ACC112 (cell line): ENCODE measurements around the gene CPEB4.

Experiments used
- H2AFZ ChIP-seq: fragments of 200-600 bp; sonication (generic); one replicate; pipeline ENCODE4 v1.6.0; 2017; ENCODE audit warnings: antibody characterized with exemption, low read length; ENCODE audit not compliant: unreplicated experiment
- H3K27ac ChIP-seq: fragments of 200-600 bp; sonication (generic); 2 replicates; pipeline ENCODE4 v1.5.1; 2014; ENCODE audit warnings: low read depth, mild to moderate bottlenecking, antibody characterized with exemption, low read length, moderate library complexity
- H3K27me3 ChIP-seq: fragments of 200-600 bp; sonication (generic); 2 replicates; pipeline ENCODE4 v1.6.1; 2014; ENCODE audit warnings: mild to moderate bottlenecking, antibody characterized with exemption, low read length, moderate library complexity, mixed read lengths; ENCODE audit not compliant: insufficient read depth
- H3K36me3 ChIP-seq: fragments of 200-600 bp; sonication (generic); 2 replicates; pipeline ENCODE4 v1.6.1; 2016; ENCODE audit warnings: mild to moderate bottlenecking, antibody characterized with exemption, low read length, moderate library complexity, mixed read lengths; ENCODE audit not compliant: insufficient read depth
- H3K4me1 ChIP-seq: fragments of 200-600 bp; sonication (generic); one replicate; pipeline ENCODE4 v1.6.1; 2016; ENCODE audit warnings: low read length, mixed read lengths; ENCODE audit not compliant: insufficient read depth, unreplicated experiment, control insufficient read depth
- H3K4me3 ChIP-seq: fragments of 200-600 bp; sonication (generic); 2 replicates; pipeline ENCODE4 v1.5.1; 2014; ENCODE audit warnings: mild to moderate bottlenecking, low read depth, low read length
- H3K79me2 ChIP-seq: fragments of 200-600 bp; sonication (generic); one replicate; pipeline ENCODE4 v1.6.0; 2016; ENCODE audit warnings: low read length; ENCODE audit not compliant: control insufficient read depth, unreplicated experiment, insufficient read depth

The CPEB4 gene

GRCh38 chr5:173928871-173929574 is 40.9 kb downstream of the CPEB4 start:
- H3K36me3 ChIP-seq, result peaks cover 6% of the 10 kb centered on the region
- no peak overlapping the region for H3K27ac ChIP-seq
- no peak overlapping the region for H3K4me3 ChIP-seq
- peaks cover 18% of the 10 kb centered on the region for H3K4me1 ChIP-seq
- H3K27me3 ChIP-seq, result no peaks in the 10 kb centered on the region
- no peak overlapping the region for H2AFZ ChIP-seq
- peaks cover 11% of the 10 kb centered on the region for H3K79me2 ChIP-seq

- no peak overlapping the region for H3K27ac ChIP-seq
These were observed 44.6 kb downstream of the CPEB4 start for GRCh38 chr5:173932695-173933139.

GRCh38 chr5:173933901-173934300 is 45.8 kb downstream of the CPEB4 start:
- no peak overlapping the region for H3K27ac ChIP-seq
- H3K79me2 ChIP-seq, result peaks cover 4% of the 10 kb centered on the region
- no peaks in the 10 kb centered on the region for H3K4me1 ChIP-seq
- H3K4me3 ChIP-seq, result no peak overlapping the region
- H2AFZ ChIP-seq, result no peak overlapping the region
- H3K36me3 ChIP-seq, result 0 out of 2 replicates have a peak, but pooled peaks cover 6% of the 10 kb centered on the region
- no peaks in the 10 kb centered on the region for H3K27me3 ChIP-seq

More at GRCh38 chr5:173932695-173933139, 44.6 kb downstream of the CPEB4 start:
- Histone ChIP-seq H3K4me1 (no peaks in the 10 kb centered on the region), H3K36me3 (peaks cover 6% of the 10 kb centered on the region; the same call in 1 of the 2 replicates), H3K79me2 (peaks cover 7% of the 10 kb centered on the region), H3K4me3 (no peak overlapping the region), H2AFZ (no peak overlapping the region), H3K27me3 (no peaks in the 10 kb centered on the region)

GRCh38 chr5:173935396-173935795 is 47.2 kb downstream of the CPEB4 start:
- 0 out of 2 replicates have a peak, but pooled peaks cover 6% of the 10 kb centered on the region for H3K36me3 ChIP-seq
- H3K4me3 ChIP-seq, result no peak overlapping the region
- H3K79me2 ChIP-seq, result peaks cover 4% of the 10 kb centered on the region
- H3K27ac ChIP-seq, result no peak overlapping the region
- no peaks in the 10 kb centered on the region for H3K27me3 ChIP-seq
- H2AFZ ChIP-seq, result no peak overlapping the region
- H3K4me1 ChIP-seq, result no peaks in the 10 kb centered on the region

GRCh38 chr5:173940269-173940668 is 52.1 kb downstream of the CPEB4 start:
- H3K27me3 ChIP-seq, result no peaks in the 10 kb centered on the region
- peaks cover 9% of the 10 kb centered on the region for H3K79me2 ChIP-seq
- peaks cover 10% of the 10 kb centered on the region for H3K4me1 ChIP-seq
- no peak overlapping the region for H3K27ac ChIP-seq
- no peak overlapping the region for H2AFZ ChIP-seq
- H3K36me3 ChIP-seq, result peaks cover 5% of the 10 kb centered on the region; the same call in 1 of the 2 replicates
- no peak overlapping the region for H3K4me3 ChIP-seq

- Histone ChIP-seq H3K4me1 (peaks cover 10% of the 10 kb centered on the region), H3K36me3 (peaks cover 7% of the 10 kb centered on the region; the same call in 1 of the 2 replicates), H2AFZ (no peak overlapping the region), H3K79me2 (peaks cover 9% of the 10 kb centered on the region), H3K27me3 (no peaks in the 10 kb centered on the region), H3K4me3 (no peak overlapping the region), H3K27ac (no peak overlapping the region)
These were observed 53.0 kb downstream of the CPEB4 start for GRCh38 chr5:173941102-173941501.

- no peak overlapping the region for H2AFZ ChIP-seq
- H3K4me3 ChIP-seq, result no peak overlapping the region
- peaks cover 10% of the 10 kb centered on the region for H3K4me1 ChIP-seq
- no peaks in the 10 kb centered on the region for H3K27me3 ChIP-seq
- peaks cover 12% of the 10 kb centered on the region; the same call in 1 of the 2 replicates for H3K36me3 ChIP-seq
- peaks cover 9% of the 10 kb centered on the region for H3K79me2 ChIP-seq
- H3K27ac ChIP-seq, result no peak overlapping the region
These were observed 53.7 kb downstream of the CPEB4 start for GRCh38 chr5:173941758-173942401.

GRCh38 chr5:173944511-173944910 is 56.4 kb downstream of the CPEB4 start:
- H3K79me2 ChIP-seq, result peaks cover 9% of the 10 kb centered on the region
- H3K27ac ChIP-seq, result no peak overlapping the region
- no peak overlapping the region for H3K4me3 ChIP-seq
- peaks cover 12% of the 10 kb centered on the region; the same call in 1 of the 2 replicates for H3K36me3 ChIP-seq
- no peak overlapping the region for H2AFZ ChIP-seq
- H3K27me3 ChIP-seq, result no peaks in the 10 kb centered on the region
- peaks cover 10% of the 10 kb centered on the region for H3K4me1 ChIP-seq

- Histone ChIP-seq H3K4me1 (peaks cover 10% of the 10 kb centered on the region), H3K36me3 (peaks cover 15% of the 10 kb centered on the region), H3K4me3 (no peak overlapping the region), H3K79me2 (peaks cover 9% of the 10 kb centered on the region), H2AFZ (no peak overlapping the region), H3K27me3 (no peaks in the 10 kb centered on the region), H3K27ac (no peak overlapping the region)
These were observed 57.0 kb downstream of the CPEB4 start for GRCh38 chr5:173945160-173945559.

GRCh38 chr5:173946323-173946722 is 58.2 kb downstream of the CPEB4 start:
- peaks cover 10% of the 10 kb centered on the region for H3K4me1 ChIP-seq
- H3K4me3 ChIP-seq, result no peak overlapping the region
- H3K27me3 ChIP-seq, result no peaks in the 10 kb centered on the region
- H2AFZ ChIP-seq, result no peak overlapping the region
- peaks cover 9% of the 10 kb centered on the region for H3K79me2 ChIP-seq
- peaks cover 22% of the 10 kb centered on the region for H3K36me3 ChIP-seq
- H3K27ac ChIP-seq, result no peak overlapping the region

- H3K4me3 ChIP-seq, result no peak overlapping the region
- H3K27me3 ChIP-seq, result no peaks in the 10 kb centered on the region
- H3K36me3 ChIP-seq, result peaks cover 42% of the 10 kb centered on the region
- no peaks in the 10 kb centered on the region for H3K79me2 ChIP-seq
- no peak overlapping the region for H2AFZ ChIP-seq
- H3K27ac ChIP-seq, result no peak overlapping the region
- H3K4me1 ChIP-seq, result no peaks in the 10 kb centered on the region
These were observed 62.7 kb downstream of the CPEB4 start for GRCh38 chr5:173950829-173951228.
